Effector memory CD4-positive, alpha-beta T cell (primary cell): ENCODE results near the gene RPL3.

Experiments
- DNase-seq, 3 donors: peaks; one replicate each; pipeline ENCODE4 v3.0.0-alpha.2; 2020
- H3K27ac ChIP-seq: 2 replicates; pipeline ENCODE4 v1.7.0; 2013; ENCODE audit warnings: mild to moderate bottlenecking, low read length, moderate library complexity; ENCODE audit not compliant: insufficient read depth, poor library complexity, severe bottlenecking
- H3K27me3 ChIP-seq: replicated peaks from 2 replicates; pipeline ENCODE4 v1.7.0; 2013; ENCODE audit warnings: mild to moderate bottlenecking, low read length; ENCODE audit not compliant: insufficient read depth, control insufficient read depth, poor library complexity, severe bottlenecking
- H3K36me3 ChIP-seq: 2 replicates; pipeline ENCODE4 v1.7.0; 2013; ENCODE audit warnings: mild to moderate bottlenecking, low read length, moderate library complexity; ENCODE audit not compliant: control insufficient read depth, insufficient read depth
- H3K4me1 ChIP-seq: 2 replicates; pipeline ENCODE4 v1.7.0; 2013; ENCODE audit warnings: low read length, mild to moderate bottlenecking; ENCODE audit not compliant: control insufficient read depth, insufficient read depth, poor library complexity, severe bottlenecking
- H3K4me3 ChIP-seq: 2 replicates; pipeline ENCODE4 v1.7.0; 2013; ENCODE audit warnings: low read length, low read depth, mild to moderate bottlenecking; ENCODE audit not compliant: insufficient read depth, poor library complexity, severe bottlenecking
- H3K9me3 ChIP-seq: 2 replicates; pipeline ENCODE4 v1.7.0; 2013; ENCODE audit warnings: mild to moderate bottlenecking, low read length, moderate library complexity; ENCODE audit not compliant: control insufficient read depth

RPL3 gene

GRCh38 chr22:39300186-39300830 is 19.1 kb downstream of the RPL3 start:
- no peaks in the 10 kb centered on the region for H3K36me3 ChIP-seq
- H3K9me3 ChIP-seq, result no peaks in the 10 kb centered on the region
- H3K4me3 ChIP-seq, result no peak overlapping the region
- DNase-seq, result no peak
- no peak overlapping the region for H3K27ac ChIP-seq
- H3K27me3 ChIP-seq, result peaks cover 2% of the 10 kb centered on the region
- no peaks in the 10 kb centered on the region for H3K4me1 ChIP-seq

DNA sequence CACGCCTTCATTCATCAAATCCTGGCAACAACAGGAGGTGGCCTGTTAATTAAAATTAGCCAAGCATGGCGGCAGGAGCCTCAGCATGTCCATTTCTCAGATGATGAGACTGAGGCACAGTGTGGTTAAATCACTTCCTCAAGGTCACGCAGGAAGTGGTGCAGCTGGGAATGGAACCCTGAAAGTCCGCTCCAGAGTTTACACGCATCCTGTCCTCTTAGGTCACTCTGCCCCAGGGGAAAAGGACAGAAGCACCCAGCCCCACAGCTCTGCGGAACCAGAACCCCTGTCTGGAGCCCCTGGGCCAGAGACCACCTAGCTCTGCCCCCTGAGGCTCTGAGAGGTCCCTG is 19.6 kb downstream of the RPL3 start:
- no peak for DNase-seq
- no peak overlapping the region for H3K4me3 ChIP-seq

DNA sequence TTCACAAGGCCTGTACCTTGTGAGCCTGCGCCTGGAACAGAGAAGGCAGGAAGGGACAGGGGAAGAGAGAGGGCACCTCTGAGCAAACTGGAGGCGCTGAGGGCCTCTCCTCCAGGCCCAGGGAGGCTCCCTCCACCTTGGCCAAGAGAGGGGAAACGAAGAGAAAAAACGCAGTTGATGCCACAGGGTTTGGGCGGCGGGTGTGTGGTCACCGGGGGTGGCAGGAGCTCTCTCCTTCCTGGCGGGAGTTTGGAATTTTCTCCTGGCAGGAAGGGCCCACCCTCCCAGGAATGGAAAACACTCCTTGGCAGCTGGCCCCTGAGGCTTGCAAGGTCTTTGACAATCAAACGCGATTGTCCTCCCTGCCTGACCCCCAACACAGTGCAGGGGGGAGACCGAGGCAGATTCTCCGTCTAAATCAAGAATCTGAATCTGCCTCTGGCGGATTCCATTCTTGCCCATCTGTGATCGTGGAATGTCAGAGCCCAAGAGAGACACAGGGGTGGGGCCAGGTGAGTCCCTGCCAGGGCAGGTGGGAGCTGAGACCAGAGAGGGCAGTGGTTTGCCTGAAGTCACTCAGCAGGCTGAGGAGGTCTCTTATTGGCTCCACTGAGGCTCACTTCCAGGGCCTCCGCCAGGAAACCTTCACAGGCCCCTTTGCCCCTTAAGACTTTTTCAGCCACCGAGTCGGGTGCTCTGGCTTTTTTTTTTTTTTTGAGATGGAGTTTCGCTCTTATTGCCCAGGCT is 21.0 kb downstream of the RPL3 start:
- Histone ChIP-seq H3K9me3 (no peaks in the 10 kb centered on the region), H3K4me3 (no peak overlapping the region), H3K27me3 (peaks cover 2% of the 10 kb centered on the region), H3K27ac (no peak overlapping the region), H3K36me3 (no peaks in the 10 kb centered on the region), H3K4me1 (no peaks in the 10 kb centered on the region)
- DNase-seq, result no peak

More for the DNA sequence above, 19.6 kb downstream of the RPL3 start:
- no peaks in the 10 kb centered on the region for H3K9me3 ChIP-seq
- peaks cover 2% of the 10 kb centered on the region for H3K27me3 ChIP-seq
- no peak overlapping the region for H3K27ac ChIP-seq
- no peaks in the 10 kb centered on the region for H3K4me1 ChIP-seq
- no peaks in the 10 kb centered on the region for H3K36me3 ChIP-seq

GRCh38 chr22:39297490-39298240 is 21.8 kb downstream of the RPL3 start:
- Histone ChIP-seq H3K4me3 (no peak overlapping the region), H3K27me3 (peaks cover 2% of the 10 kb centered on the region), H3K27ac (no peak overlapping the region), H3K36me3 (no peaks in the 10 kb centered on the region), H3K9me3 (no peaks in the 10 kb centered on the region), H3K4me1 (no peaks in the 10 kb centered on the region)
- DNase-seq, result no peak

DNA sequence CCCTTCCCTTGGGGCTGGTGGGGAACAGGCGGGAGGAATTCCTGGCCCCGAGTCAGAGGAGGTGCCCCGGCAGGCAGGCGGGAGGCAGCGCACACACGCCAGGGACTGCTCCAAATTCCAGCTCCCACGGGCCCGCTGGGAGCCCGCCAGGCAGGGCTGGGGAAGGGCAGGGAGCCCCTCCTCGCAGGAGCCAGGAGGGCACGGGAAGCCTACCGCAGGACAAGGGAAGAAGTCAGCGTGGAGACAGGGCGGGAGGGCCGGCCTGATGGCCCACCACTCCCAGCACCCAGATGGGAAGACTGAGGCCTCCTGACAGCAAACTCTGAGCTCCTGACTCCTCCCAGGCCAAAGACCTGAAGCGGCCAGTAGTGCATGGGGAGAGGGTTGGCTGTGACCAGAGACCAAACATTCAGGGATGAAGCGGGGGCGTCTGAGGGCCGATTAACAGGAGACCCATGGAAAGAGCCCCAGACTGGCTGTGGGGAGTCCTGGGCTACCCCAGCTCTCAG is 22.4 kb downstream of the RPL3 start:
- DNase-seq, result no peak
- H3K27me3 ChIP-seq, result peaks cover 2% of the 10 kb centered on the region
- H3K4me3 ChIP-seq, result no peak overlapping the region
- H3K27ac ChIP-seq, result no peak overlapping the region
- no peaks in the 10 kb centered on the region for H3K36me3 ChIP-seq
- no peaks in the 10 kb centered on the region for H3K4me1 ChIP-seq
- no peaks in the 10 kb centered on the region for H3K9me3 ChIP-seq

GRCh38 chr22:39296535-39296934 is 22.9 kb downstream of the RPL3 start:
- DNase-seq, result no peak
- Histone ChIP-seq H3K27me3 (peaks cover 2% of the 10 kb centered on the region), H3K4me1 (no peaks in the 10 kb centered on the region), H3K36me3 (no peaks in the 10 kb centered on the region), H3K4me3 (no peak overlapping the region), H3K9me3 (no peaks in the 10 kb centered on the region), H3K27ac (no peak overlapping the region)

GRCh38 chr22:39294571-39295468 is 24.6 kb downstream of the RPL3 start:
- no peak overlapping the region for H3K4me3 ChIP-seq
- DNase-seq, result no peak
- no peak overlapping the region for H3K27ac ChIP-seq
- H3K27me3 ChIP-seq, result peaks cover 2% of the 10 kb centered on the region
- no peaks in the 10 kb centered on the region for H3K9me3 ChIP-seq
- H3K4me1 ChIP-seq, result no peaks in the 10 kb centered on the region
- no peaks in the 10 kb centered on the region for H3K36me3 ChIP-seq

DNA sequence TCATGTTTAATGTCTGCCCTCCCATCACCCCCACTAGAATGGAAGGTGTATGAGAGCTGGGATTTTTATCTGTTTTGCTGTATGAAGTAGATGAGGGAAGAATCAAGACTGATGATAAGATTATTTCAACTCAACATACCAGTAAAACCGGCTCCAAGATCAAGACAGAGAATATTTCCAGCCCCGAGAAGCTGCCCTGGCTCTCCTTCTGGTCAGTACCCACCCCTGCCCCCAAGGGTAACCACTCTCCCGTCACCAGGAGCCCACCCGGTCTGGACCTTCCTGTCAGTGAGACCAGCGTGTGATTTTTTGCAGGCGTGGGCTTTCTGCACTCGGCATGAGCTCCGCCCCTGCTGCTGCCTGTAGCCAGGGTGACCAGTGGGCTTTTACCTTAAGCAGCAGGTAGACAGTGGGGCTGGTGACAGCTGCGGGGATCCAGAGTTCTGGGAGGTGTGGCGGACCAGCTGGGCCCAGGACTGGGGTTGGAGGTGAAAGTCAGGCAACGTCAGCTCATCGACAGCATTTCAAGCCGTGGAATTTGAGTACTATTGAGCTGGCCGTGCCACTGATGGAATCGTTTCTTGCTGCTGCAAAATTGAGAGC is 25.6 kb downstream of the RPL3 start:
- DNase-seq, result no peak
- H3K27me3 ChIP-seq, result peaks cover 2% of the 10 kb centered on the region
- no peaks in the 10 kb centered on the region for H3K36me3 ChIP-seq
- H3K27ac ChIP-seq, result no peak overlapping the region
- H3K9me3 ChIP-seq, result no peaks in the 10 kb centered on the region
- no peaks in the 10 kb centered on the region for H3K4me1 ChIP-seq
- no peak overlapping the region for H3K4me3 ChIP-seq

- no peaks in the 10 kb centered on the region for H3K36me3 ChIP-seq
- H3K9me3 ChIP-seq, result no peaks in the 10 kb centered on the region
- H3K27me3 ChIP-seq, result no peaks in the 10 kb centered on the region
- no peak overlapping the region for H3K27ac ChIP-seq
- H3K4me3 ChIP-seq, result no peak overlapping the region
- H3K4me1 ChIP-seq, result no peaks in the 10 kb centered on the region
- no peak for DNase-seq
Observed at GRCh38 chr22:39292561-39293074, 26.8 kb downstream of the RPL3 start.
